ENCODE results near the gene PWP2.
"Not testable (repeated sequence)": the region's sequence is repeated elsewhere in the genome, so short reads cannot be mapped to it uniquely, and the experiment has no call there.

The PWP2 gene

DNA sequence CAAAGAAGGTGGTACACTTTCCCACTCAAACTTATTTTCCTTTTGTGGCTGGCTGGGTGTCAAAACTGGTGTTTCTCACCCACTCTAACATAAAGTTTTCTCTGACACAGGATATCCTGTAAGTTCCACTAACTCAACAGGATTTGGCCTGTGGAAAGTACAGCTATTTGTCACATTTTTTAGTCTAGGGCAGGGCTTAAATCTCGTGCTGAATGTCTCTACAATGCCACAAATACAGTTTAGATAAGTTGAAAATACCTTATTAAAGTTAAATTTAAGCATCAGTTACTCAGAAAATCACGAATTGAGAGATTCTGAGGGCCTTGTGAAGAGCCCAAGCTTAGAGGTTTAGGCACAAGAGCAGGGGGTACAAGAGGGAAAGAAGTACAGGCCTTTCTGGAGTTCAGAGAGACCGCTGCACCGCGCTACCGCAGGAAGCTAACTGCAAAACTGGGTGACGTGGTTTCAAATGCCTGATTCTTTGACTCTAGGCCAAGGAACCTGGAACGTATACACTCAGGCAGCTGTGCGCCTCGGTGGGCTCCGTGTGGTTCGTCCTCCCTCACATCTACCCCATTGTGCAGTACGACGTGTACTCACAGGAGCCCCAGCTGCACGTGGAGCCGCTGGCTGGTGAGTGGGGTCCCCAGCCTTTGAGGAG lies 23.4 kb upstream of the PWP2 start:
- no peak for FAIRE-seq

DNA sequence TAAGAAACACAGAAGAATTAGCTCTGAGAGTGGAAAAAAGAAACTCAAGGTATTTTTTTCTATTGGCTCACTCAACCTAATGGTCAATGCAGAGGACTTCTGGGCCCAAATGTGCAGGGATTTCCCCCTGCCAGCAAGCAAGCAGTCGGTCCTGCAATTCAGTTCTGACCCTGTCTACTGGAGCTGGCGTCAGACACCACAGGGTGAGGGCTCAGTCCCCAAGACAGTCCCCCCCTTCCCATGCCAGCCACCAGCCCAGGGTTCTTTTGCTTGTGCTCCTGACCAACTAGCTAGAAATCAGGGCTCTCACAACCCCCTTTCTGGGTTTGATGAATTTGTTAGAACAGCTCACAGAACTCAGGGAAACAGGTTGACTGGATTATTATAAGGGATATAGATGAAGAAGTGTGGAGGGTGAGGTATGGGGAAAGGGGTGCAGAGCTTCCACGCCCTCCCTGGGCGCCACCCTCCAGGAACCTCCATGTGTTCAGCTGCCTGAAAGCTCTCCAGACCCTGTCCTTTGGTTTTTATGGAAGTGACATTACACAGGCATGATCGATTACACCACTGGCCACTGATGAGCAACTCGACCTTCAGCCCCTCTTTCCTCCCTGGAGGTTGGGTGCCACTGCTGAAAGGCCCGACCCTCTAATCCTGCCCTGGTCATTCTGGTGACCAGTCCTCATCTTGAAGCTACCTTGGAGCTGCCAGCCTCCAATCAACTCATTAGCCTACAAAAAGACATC lies 22.5 kb upstream of the PWP2 start:
- FAIRE-seq, result no peak

DNA sequence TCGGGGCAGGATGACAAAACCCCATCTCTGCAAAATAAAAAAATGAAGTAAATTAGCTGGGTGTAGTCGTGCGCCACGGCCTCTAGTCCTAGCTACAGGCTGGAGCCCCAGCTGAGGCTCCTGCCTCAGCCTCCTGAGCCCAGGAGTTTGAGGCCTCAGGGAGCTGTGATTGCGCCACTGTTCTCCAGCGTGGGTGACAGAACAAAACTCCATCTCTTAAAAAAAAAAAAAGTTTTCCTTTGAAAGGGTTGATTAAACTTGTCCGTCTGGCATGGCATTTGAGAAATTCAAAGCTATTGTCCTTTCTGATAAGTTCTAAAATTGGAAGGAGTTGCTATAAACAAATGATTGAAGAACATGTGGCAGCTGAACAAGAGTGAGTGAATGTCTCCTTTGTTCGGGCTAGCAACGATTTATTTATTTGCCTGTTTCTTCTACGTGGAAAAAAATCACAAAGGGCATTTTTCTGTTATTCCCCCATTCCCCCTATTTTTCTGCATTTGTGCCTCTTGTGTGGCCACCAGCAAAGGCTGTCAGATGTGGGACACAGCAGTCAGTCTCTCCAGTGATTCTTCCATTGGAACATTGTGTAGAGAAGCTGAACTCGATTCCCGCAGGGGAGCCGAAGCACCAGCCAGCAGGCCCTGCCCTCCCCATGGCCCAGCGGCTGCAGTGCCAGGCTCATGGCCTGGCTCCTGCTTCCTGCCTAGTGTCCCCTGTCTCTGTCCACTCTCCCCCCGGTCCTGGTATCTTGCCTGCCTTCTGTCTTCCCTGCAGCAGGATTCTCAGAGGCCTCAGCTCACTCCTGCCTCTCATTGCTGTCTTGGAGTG lies 21.5 kb upstream of the PWP2 start:
- FAIRE-seq, result no peak

DNA sequence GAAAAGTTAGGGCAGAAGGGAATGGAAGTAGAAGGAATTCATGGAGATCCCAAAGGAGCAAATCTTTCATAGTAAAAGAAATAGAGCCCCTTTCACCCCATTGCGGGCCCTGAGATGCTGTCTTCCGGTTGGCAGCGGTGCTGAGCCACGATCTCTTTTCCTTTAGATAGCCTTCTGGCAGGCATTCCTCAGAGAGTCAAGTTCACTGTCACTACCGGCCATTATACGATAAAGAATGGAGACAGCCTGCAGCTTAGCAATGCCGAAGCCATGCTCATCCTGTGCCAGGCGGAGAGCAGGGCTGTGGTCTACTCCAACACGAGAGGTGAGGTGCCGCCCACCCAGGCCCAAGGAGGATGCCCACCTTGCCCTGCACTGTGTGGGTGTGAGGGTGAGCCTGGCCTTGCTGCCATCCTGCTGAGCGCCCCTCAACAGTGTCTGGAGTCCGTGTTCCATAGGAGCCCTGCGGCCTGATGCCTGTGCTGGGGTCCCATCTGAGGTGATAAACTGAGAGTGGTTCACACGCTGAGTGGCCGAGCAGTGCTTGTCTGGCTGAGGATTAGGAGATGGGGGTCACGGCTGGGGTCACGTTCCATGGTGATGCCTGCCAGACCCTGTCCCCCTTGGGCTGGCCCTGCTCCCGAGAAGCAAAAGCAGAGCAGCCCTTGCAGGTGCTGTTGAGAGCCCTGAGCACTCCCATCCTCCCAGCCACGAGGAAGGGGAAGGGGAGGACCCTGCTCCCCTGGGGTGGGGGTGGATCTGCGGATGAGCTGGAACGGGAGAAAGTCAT lies 20.4 kb upstream of the PWP2 start:
- FAIRE-seq, result no peak

DNA sequence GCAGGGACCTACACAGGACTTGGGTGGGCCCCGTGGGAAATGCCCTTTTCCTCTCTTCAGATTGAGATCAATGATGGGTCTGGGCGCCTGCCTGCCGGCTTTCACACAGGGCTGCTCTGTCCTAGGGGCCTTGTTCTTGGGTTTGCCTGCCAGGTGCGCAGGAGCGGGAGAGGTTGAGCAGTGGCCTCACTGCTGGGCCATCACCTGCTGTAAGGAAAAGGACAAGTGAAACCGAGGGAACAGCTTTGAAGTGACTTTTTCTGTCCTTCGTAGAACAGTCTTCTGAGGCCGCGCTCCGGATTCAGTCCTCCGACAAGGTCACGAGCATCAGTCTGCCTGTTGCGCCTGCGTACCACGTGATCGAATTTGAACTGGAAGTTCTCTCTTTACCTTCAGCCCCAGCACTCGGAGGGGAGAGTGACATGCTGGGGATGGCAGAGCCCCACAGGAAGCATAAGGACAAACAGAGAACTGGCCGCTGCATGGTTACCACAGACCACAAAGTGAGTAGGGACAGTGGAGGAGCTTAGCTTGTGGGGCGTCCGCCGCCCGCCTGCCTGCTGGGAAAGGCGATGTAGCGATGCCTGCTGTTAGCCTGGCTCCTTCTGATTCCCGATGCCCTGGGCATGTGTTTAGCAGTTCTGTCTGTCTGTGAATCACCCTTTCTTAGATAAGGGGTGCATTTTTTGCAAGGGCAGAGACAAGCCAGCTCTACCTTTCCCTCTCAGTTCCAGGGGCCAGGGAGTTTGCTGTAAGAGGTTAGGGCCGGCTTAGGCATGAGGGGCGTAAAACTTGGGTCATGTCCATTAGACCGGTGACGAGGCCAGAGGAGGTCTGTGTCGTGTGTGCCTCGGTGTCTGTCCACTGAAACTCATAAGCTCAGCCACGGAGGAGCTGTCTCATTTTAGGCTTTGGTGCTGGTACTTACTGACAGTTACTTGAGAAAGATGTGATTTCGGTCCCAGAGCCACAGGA lies 19.5 kb upstream of the PWP2 start:
- FAIRE-seq, result no peak

DNA sequence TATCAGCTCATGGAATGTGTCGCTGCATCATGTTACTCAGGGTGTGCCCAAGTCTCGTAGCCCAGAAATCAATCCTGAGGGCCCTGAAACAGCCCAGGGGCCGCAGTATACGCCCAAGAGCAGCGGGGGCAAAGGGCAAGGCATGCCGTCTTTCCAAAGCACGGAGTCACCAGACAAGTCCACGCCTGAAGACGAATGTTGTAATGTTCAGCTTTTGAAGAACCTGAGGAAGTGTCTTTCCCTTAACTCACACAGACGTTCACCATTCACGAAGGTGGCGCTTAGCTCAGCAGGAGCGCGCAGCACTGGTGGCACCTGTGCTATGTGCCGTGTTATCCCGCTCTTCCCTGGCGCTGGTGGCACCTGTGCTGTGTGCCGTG lies 18.8 kb upstream of the PWP2 start:
- no peak for FAIRE-seq

DNA sequence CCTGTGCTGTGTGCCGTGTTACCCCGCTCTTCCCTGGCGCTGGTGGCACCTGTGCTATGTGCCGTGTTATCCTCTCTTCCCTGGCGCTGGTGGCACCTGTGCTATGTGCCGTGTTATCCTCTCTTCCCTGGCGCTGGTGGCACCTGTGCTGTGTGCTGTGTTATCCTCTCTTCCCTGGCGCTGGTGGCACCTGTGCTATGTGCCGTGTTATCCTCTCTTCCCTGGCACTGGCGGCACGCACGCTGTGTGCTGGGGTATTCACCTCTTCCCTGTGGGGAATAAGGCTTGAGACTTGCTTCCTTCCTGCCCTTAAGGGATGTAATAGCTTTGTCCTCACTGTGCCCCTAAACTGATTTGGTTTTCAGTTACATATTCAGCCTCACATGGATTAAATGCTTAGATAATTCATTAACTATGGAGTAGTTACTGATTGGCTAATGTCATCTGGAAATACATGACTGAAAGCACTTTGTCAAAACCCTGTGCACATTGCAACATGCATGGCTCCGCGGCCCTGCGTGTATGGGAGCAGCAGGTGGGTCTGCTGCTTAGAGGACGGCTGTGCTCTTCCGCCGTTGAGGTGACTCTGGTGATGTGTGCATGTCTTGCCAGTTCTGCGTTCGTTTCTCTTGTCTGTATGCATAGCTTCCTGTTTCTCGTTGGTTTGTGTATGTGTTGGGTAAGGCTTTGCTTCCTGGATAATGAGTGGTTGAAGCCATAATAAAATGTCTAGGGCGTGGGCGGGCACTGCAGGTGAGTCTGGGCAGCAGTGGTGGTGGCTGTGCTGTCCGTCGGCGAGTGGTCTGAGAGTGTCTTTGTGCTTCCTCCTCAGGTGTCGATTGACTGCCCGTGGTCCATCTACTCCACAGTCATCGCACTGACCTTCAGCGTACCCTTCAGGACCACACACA lies 17.9 kb upstream of the PWP2 start:
- no peak for FAIRE-seq

DNA sequence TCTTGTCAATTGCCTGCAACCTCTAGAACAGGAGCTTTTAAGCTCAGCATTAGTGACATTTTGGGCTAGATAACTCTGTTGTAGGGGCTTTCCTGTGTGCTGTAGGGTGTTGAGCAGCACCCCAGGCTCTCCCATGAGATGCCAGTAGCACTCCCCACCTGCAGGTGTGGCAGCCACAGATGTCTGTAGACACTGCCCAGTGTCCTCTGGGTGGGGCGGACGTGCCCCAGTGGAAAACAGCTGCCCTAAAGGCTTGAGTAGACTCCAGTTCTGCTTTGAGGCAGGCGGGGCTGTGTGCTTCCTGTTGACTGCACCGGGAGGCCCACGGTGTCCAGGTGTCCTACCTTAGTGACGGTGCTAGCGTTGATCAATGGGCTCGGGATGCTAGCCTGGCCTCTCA lies 16.9 kb upstream of the PWP2 start:
- FAIRE-seq, result no peak

DNA sequence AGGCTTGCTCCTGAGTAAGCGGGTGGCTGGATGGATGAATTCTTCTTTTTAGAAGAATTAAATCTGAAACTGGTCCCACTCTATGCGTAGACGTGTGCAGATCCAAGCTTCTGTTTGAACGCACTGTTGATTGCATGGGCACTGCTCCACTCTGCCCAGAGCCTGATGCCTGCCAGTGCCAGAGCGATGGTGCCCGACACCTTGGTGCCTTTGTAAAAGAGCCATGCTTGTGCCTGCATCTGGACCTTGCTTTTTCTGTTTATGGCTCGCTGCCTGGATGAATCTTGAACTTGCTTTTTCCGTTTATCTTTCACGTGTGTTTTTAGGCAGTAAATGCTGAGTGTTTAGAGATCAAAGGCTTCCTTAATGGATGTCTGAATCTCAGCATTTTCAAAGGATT lies 15.0 kb upstream of the PWP2 start:
- no peak for FAIRE-seq

DNA sequence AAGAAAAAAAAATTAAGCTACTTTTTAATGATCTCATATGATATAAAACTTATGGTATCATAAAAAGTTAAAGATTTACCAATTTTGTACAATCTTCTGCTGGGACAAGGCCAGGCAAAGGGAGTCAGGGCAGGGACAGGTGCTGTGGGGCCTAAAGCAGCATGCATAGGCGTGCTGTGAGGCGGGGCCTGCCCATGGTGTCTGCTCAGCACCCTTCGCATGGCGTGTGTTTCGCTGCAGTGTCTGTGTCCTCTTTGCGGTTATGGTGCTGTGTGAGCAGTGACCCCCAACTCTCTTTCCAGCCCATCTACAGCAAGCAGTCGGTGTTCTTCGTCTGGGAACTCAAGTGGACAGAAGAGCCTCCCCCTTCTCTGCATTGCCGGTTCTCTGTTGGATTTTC lies 13.4 kb upstream of the PWP2 start:
- FAIRE-seq, result no peak

DNA sequence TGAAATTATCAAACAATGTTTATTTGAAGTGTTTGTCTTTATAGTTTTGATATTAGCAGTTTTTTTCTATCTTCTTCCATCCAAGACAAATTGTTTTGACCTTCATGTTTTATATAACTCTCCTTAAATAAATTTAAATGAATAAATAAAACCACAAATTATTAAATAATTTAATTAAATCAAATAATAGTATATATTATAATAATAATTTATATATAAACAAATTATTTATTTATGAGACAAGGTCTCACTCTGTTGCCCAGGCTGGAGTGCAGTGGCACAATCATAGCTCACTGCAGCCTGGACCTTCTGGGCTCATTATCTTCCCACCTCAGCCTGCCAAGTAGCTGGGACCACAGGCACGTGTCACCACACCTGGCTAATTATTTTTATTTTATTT lies 12.4 kb upstream of the PWP2 start:
- peak; percentile 71 for FAIRE-seq

DNA sequence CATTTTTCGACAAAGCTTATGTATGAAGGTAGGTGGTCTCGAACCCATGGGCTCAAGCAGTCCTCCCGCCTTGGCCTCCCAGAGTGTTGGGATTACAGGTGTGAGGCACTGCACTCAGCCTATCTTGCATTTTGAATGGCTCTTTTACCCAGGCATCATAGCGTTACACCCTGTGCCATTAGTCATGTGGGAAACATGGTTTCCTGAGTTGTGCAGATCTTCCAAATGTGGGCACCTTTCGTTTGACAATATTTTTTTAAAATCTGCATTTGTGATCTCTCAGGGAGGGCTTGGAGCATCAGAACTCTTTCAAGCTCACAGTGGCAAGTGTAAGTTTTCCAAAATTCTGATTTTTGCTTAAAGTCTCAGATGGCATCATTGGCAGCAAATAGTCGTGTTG lies 8.7 kb upstream of the PWP2 start:
- not testable (repeated sequence) for FAIRE-seq

DNA sequence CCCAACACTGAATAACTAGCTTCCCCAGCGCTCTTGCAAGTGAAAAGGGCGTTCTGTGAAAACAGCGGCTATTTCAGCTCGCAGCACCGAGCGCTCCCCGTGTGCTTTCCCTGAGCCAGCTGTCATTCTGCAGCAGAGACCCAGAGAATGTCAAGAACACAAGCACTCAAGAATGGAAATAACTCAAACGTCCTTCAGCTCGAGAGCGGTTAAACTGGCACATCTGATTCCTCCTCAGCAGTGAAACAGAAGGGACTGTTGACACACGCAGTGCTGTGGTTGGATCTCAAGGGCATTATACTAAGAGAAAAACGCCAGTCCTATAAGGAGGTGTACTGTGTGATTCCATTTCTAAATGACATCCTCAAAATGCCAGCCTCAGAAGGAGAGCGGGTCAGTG lies 8.2 kb upstream of the PWP2 start:
- not testable (repeated sequence) for FAIRE-seq

DNA sequence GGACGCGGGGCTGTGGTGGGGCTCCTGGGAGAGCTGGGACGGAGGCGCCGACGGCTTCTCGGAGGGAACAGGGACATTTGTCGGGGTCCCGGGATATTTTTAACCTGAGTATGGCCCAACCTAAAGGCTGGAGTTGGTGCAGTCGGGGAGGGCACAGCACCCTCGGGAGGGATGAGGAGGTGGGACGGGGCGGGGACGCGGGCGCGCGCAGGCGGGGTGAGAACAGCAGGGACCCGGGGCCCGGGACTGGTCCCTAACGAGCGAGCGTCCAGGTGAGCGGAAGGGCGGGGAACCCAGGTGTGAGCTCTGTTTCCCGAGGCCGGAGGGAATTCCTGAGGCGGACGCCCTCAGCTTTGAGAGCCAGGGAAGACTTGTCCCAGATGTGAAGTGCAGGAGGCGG lies 390 bp downstream of the PWP2 start:
- not testable (repeated sequence) for FAIRE-seq

DNA sequence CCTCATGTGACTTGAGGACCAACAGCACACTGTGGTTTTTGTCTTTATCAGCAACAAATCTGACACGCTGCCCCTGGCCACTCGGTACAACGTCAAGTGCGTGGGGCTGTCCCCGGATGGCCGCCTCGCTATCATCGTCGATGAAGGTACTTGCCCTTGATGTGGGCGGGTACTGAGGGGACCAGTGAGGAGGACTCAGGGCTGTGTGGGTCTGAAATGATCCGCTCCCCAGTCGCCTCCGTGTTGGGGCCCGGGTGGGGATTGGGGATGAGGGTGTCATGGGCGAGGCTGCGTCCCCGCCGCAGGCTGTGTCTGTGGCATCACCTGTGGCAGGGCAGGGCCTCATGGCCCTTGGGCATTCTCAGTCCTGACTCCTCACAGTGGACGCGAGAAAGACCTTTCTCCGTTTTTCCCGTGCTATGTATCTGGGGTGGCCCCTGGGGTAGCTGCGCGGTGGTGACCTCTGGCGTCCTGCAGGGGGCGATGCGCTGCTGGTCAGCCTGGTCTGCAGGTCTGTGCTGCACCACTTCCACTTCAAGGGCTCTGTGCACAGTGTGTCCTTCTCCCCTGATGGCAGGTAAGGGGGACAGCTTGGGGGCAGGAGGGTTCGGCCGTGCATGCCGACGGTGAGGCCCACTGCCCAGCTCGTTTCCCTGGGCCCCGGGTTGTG lies 6.6 kb downstream of the PWP2 start:
- not testable (repeated sequence) for FAIRE-seq

DNA sequence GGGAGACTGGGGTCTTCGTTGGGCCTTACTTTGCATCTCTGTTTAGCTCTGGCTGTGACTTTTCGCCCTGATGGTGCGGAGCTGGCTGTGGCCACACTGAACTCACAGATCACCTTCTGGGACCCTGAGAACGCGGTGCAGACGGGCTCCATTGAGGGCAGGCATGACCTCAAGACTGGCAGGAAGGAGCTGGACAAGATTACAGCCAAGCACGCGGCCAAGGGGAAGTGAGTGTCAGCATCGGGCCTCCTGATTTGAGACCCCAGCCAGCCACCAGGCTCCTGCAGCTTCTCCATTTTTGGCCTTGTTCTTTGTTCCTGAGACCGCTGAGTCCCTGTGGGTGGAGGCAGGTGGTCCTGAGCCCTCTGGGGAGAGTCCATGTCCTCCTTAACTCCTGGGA lies 14.9 kb downstream of the PWP2 start:
- not testable (repeated sequence) for FAIRE-seq

DNA sequence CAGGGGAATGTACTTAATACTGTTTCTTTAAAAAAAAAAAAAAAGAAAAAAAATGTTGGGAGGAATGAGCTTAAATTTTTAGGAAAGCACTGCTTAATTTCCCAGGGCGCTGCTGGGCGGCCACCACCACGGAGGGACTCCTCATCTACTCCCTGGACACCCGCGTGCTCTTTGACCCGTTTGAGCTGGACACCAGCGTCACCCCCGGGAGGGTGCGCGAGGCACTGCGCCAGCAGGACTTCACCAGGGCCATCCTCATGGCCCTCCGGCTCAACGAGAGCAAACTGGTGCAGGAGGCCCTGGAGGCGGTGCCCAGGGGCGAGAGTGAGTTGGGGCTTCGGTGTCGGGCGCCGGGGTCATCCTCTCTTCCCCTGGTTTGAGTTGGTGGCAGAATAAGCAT lies 20.6 kb downstream of the PWP2 start:
- not testable (repeated sequence) for FAIRE-seq

DNA sequence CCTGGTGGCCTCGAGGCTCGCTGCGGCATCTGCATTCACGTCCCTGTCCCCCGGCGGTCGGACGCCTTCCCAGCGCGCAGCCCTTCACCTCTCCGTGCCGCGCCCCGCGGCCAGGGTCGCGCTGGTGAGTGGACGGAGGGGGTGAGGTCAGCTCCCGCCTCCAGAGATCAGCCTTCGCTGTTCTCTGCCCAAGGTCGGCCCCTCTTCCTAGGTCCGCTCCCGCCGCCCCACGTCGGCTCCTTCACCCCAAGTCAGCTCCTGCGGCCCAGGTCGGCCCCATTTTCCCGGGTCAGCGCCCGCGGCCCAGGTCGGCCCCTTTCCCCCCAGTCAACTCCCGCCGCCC lies 26.5 kb downstream of the PWP2 start:
- not testable (repeated sequence) for FAIRE-seq

DNA sequence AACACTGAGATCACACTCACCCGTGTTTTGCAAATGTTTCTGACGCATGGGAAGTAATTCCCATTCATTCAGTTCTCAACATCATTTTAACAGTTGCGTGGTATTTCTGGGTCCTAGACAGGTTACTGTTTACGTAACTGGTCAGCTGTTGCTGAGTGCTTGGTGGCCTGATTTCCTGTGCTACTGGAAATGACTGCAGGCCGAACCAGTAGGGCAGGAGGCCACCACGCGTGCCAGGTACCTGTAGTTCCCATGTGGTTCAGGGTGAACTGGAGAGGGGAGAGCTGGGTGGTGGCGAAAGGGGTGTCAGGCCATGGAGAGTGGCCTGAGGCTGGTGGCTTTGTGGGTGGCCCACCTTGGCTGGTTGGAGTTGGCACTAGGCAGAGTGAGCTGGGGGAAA lies 27.5 kb downstream of the PWP2 start:
- not testable (repeated sequence) for FAIRE-seq

DNA sequence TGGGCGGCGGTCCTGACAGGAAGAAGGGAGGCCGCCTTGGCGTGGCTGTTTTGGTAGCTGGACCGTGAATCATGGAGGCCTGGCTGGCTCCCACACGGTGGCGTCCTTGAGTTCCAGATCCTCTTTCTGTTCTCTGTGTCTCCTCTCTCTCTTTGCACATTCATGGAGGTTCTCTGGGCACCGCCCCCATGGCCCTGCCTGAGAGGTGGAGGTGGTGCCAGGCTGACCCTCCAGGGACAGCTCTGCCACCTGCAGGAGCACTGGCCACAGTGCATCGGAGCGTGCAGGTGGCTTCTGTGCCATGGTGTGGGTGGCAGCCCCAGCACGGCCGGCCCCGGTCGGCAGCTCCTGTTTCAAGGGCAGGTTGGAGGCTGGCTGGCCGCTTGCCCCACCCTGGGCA lies 30.8 kb downstream of the PWP2 start:
- peak; percentile 91 for FAIRE-seq

Data from G401.6 (cell line).